GM12878 (cell line): ENCODE data around the gene ZBTB7B. TPM values are rescaled to one million over a fixed set of nuclear protein-coding genes. Genes with fewer than 3 reads are reported as not detected.

Source experiments
- ATAC-seq: fragments of 200-7000 bp; cut with Tn5 transposase; 3 replicates; pipeline ENCODE4 v1.9.1; 2020; ENCODE audit warnings: mild to moderate bottlenecking, moderate library complexity
- BruUV-seq: library from RNA; stranded (reverse); fragments of 400-500 nt; replicated peaks from 2 replicates; lab custom pipeline; 2021; lab: Mats Ljungman, UMichigan
- CTCF ChIA-PET: fragments of 300-600 bp; sonication (Branson Sonifier 250); formaldehyde crosslinking; extraction: SDS; loops from one replicate; lab custom pipeline; 2021; ENCODE audit warnings: inconsistent platforms; lab: Yijun Ruan, JAX
- POLR2A ChIA-PET: fragments of 350-600 bp; formaldehyde crosslinking; extraction: SDS; loops from one replicate; lab custom pipeline; 2021; ENCODE audit warnings: inconsistent platforms; lab: Charles Lee
- RAD21 ChIA-PET: fragments of 300-600 bp; sonication (Branson Sonifier 250); formaldehyde crosslinking; loops from one replicate; lab custom pipeline; 2023; ENCODE audit warnings: antibody characterized with exemption; ENCODE audit not compliant: unreplicated experiment; lab: Charles Lee
- SMC1A ChIA-PET: fragments of 300-600 bp; sonication (Branson Sonifier 250); formaldehyde crosslinking; loops from one replicate; lab custom pipeline; 2023; ENCODE audit not compliant: unreplicated experiment, uncharacterized antibody; lab: Charles Lee
- DNase-seq: peaks from one replicate; pipeline ENCODE4 v3.0.0-alpha.2; 2011; ENCODE audit warnings: low read depth, low spot score
- FAIRE-seq: peaks from 3 replicates; lab custom pipeline; 2011; peaks lifted over from hg19 to GRCh38; lab: Jason Lieb, UNC
- H2AFZ ChIP-seq: 2 replicates; pipeline ENCODE4 v1.6.0; 2011; ENCODE audit warnings: low read depth, low read length, control low read depth; ENCODE audit not compliant: control insufficient read depth
- H3K27ac ChIP-seq: 2 replicates; pipeline ENCODE4 v1.5.1; 2011; ENCODE audit warnings: control low read depth; ENCODE audit not compliant: control insufficient read depth, insufficient read depth
- H3K27me3 ChIP-seq, 2 experiments: replicated peaks in 1 of 2; 2 replicates each; pipeline versions ENCODE4 v1.6.0 to v1.6.1; 2011; ENCODE audit warnings: low read length in 1 of 2; ENCODE audit not compliant: control insufficient read depth in 2 of 2, insufficient read depth in 2 of 2
- H3K36me3 ChIP-seq, 2 experiments: 2 replicates each; pipeline ENCODE4 v1.5.1; 2011; ENCODE audit warnings: low read length in 1 of 2; ENCODE audit not compliant: control insufficient read depth in 2 of 2, insufficient read depth in 2 of 2
- H3K4me1 ChIP-seq: 2 replicates; pipeline ENCODE4 v1.6.1; 2011; ENCODE audit warnings: mild to moderate bottlenecking, low read length, moderate library complexity, mixed read lengths; ENCODE audit not compliant: control insufficient read depth, insufficient read depth
- H3K4me2 ChIP-seq: 2 replicates; pipeline ENCODE4 v1.6.0; 2011; ENCODE audit warnings: control low read depth; ENCODE audit not compliant: control insufficient read depth, insufficient read depth
- H3K4me3 ChIP-seq: fragments of 200-600 bp; sonication (generic); 2 replicates; pipeline ENCODE4 v1.5.1; 2016
- H3K79me2 ChIP-seq: 2 replicates; pipeline ENCODE4 v1.6.0; 2011; ENCODE audit warnings: low read length; ENCODE audit not compliant: control insufficient read depth, insufficient read depth
- H3K9ac ChIP-seq: 2 replicates; pipeline ENCODE4 v1.8.0; 2011; ENCODE audit warnings: low read length, control low read depth, mixed read lengths; ENCODE audit not compliant: control insufficient read depth, insufficient read depth
- H3K9me3 ChIP-seq: replicated peaks from 3 replicates; pipeline ENCODE4 v1.5.1; 2011; ENCODE audit warnings: mild to moderate bottlenecking, low read length; ENCODE audit not compliant: control insufficient read depth, insufficient read depth
- H4K20me1 ChIP-seq: 2 replicates; pipeline ENCODE4 v1.6.0; 2011; ENCODE audit not compliant: control insufficient read depth, insufficient read depth
- POLR2AphosphoS5 ChIP-seq: IDR thresholded peaks from 2 replicates; pipeline ENCODE4 v1.6.1; 2011; ENCODE audit warnings: mild to moderate bottlenecking, low read length, inconsistent platforms
- RUNX3 ChIP-seq: IDR thresholded peaks from 2 replicates; pipeline ENCODE4 v1.6.1; 2012; ENCODE audit warnings: low read length, inconsistent platforms
- SREBF2 ChIP-seq: IDR thresholded peaks from 2 replicates; pipeline ENCODE4 v1.6.1; 2012; ENCODE audit warnings: mild to moderate bottlenecking, low read length
- WRNIP1 ChIP-seq: IDR thresholded peaks from 2 replicates; pipeline ENCODE4 v1.6.1; 2011; ENCODE audit warnings: low read depth, low read length, improper control_type of control experiment, borderline replicate concordance
- YBX1 ChIP-seq: fragments of 450-650 bp; IDR thresholded peaks from 2 replicates; pipeline ENCODE4 v1.6.1; 2016; ENCODE audit warnings: antibody characterized with exemption
- WGBS: methylation state at CpG from one replicate; pipeline ENCODE4 v1.1.6; 2016; ENCODE audit warnings: low lambda C conversion rate; ENCODE audit not compliant: insufficient replicate concordance, insufficient coverage; ENCODE audit errors: missing lambda C conversion rate; 5-methylcytosine and 5-hydroxymethylcytosine counted together
- in situ Hi-C: fragments of 300-500 bp; cut with MboI; formaldehyde crosslinking; loops from 9 replicates; pipeline ENCODE4 v1.14.3; 2018; ENCODE audit warnings: mixed read lengths
- intact Hi-C: fragments of 100-400 bp; cut with micrococcal nuclease; formaldehyde crosslinking; loops from one replicate; pipeline ENCODE4 v1.14.2; 2022; ENCODE audit not compliant: unreplicated experiment
- polyA plus RNA-seq, 11 experiments: library from polyadenylated mRNA; depleted of rRNA in 4 of 11; unstranded in 6 of 11; stranded (reverse) in 5 of 11; fragments of >200 nt; fragmentation: Nextera tagmentation in 4 of 11; fragmentation: Illumina TruSeq in 1 of 11; extraction: Ambion mirVana in 4 of 11; extraction: Trizol in 1 of 11; gene quantifications; 1 replicate in 1 of 11; 2 replicates in 10 of 11; pipeline versions ENCODE4 v1.2.1 to v1.2.3, GENCODE V29; 2011 to 2016; ENCODE audit warnings: inconsistent platforms in 2 of 11, missing spikeins in 2 of 11, low read depth in 1 of 11
- total RNA-seq, 4 experiments: library from RNA; depleted of rRNA in 3 of 4; stranded (reverse); fragments of >200 nt in 3 of 4; fragmentation: Illumina TruSeq in 1 of 4; extraction: Trizol in 1 of 4; gene quantifications; 2 replicates each; pipeline versions ENCODE4 v1.2.1 to v1.2.3, GENCODE V29; 2013 to 2021
- TF ChIP-seq, protein P1 (sequence below): fragments of 450-650 bp; IDR thresholded peaks from 2 replicates; pipeline ENCODE4 v1.6.1; 2017; ENCODE audit warnings: low read depth, mild to moderate bottlenecking, moderate library complexity
- TF ChIP-seq, protein P2 (sequence below): IDR thresholded peaks from 2 replicates; pipeline ENCODE4 v1.6.1; 2011; ENCODE audit warnings: low read depth, low read length, improper control_type of control experiment, borderline replicate concordance
- TF ChIP-seq, protein P3 (sequence below): IDR thresholded peaks from 2 replicates; pipeline ENCODE4 v1.6.1; 2012; ENCODE audit warnings: low read depth, low read length, improper control_type of control experiment
- TF ChIP-seq, protein P4 (sequence below): IDR thresholded peaks from 2 replicates; pipeline ENCODE4 v1.6.1; 2012; ENCODE audit warnings: low read depth, low read length, improper control_type of control experiment

Gene ZBTB7B
- total and polyA plus RNA-seq, 10 of the 15 experiments (the other 5 are each of a cell fraction or from before 2014, with no cell fraction given), result 0.11 to 44.9 (median 11.3) TPM

DNA sequence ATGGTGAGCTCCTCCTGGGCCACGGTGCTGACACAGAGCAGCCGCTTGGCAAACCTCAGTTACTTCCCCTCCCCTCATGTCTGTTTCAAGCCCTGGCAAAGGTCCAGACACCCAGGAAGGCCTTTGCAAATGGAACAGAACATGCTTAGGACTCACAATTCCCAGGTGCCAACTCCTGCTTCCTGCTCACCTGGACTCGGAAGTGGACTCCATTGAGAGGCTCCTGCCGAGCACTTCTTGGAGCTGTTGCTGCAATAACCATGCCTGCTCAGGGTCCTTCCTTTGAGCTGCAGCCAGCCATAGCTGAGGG lies 20.3 kb downstream of the ZBTB7B start:
- in situ Hi-C loops (no loop called here), intact Hi-C loops (no loop called here)
- Histone ChIP-seq H3K79me2 (no peaks in the 10 kb centered on the region), H3K9me3 (no peaks in the 10 kb centered on the region), H3K27me3 (no peaks in the 10 kb centered on the region; a peak in 1 of 4 replicates), H4K20me1 (no peaks in the 10 kb centered on the region), H3K4me2 (no peak overlapping the region), H3K36me3 (no peaks in the 10 kb centered on the region), H3K27ac (no peak overlapping the region), H2AFZ (no peak overlapping the region), H3K4me3 (no peak overlapping the region), H3K4me1 (peaks cover 3% of the 10 kb centered on the region), H3K9ac (no peak overlapping the region)
- no peak for FAIRE-seq
- DNase-seq, result no peak
- ChIA-PET POLR2A (interaction anchor here (0.5 kb wide), 1 partner anchor 12 kb away, joined by 3 read pairs; no protein-coding TSS in a partner anchor), SMC1A (interaction anchor here (0.7 kb wide), 1 partner anchor 62 kb away, joined by 3 read pairs; the partner anchor contains the start of gene PYGO2), RAD21 (interaction anchor here (1.6 kb wide), 1 partner anchor 21 kb away, joined by 5 read pairs; no protein-coding TSS in a partner anchor), CTCF (interaction anchor here (0.9 to 2.8 kb wide), 5 partner anchors 27 to 171 kb away, joined by 3 to 9 read pairs (median 3); partner anchors contain the start of gene ADAM15)
- TF ChIP-seq RUNX3, result no peak
- TF ChIP-seq, protein P1, sequence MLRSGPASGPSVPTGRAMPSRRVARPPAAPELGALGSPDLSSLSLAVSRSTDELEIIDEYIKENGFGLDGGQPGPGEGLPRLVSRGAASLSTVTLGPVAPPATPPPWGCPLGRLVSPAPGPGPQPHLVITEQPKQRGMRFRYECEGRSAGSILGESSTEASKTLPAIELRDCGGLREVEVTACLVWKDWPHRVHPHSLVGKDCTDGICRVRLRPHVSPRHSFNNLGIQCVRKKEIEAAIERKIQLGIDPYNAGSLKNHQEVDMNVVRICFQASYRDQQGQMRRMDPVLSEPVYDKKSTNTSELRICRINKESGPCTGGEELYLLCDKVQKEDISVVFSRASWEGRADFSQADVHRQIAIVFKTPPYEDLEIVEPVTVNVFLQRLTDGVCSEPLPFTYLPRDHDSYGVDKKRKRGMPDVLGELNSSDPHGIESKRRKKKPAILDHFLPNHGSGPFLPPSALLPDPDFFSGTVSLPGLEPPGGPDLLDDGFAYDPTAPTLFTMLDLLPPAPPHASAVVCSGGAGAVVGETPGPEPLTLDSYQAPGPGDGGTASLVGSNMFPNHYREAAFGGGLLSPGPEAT, result no peak
- TF ChIP-seq, protein P2, sequence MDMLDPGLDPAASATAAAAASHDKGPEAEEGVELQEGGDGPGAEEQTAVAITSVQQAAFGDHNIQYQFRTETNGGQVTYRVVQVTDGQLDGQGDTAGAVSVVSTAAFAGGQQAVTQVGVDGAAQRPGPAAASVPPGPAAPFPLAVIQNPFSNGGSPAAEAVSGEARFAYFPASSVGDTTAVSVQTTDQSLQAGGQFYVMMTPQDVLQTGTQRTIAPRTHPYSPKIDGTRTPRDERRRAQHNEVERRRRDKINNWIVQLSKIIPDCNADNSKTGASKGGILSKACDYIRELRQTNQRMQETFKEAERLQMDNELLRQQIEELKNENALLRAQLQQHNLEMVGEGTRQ, result no peak
- no peak for TF ChIP-seq POLR2AphosphoS5
- no peak for TF ChIP-seq WRNIP1
- no peak for TF ChIP-seq YBX1
- TF ChIP-seq, protein P3, sequence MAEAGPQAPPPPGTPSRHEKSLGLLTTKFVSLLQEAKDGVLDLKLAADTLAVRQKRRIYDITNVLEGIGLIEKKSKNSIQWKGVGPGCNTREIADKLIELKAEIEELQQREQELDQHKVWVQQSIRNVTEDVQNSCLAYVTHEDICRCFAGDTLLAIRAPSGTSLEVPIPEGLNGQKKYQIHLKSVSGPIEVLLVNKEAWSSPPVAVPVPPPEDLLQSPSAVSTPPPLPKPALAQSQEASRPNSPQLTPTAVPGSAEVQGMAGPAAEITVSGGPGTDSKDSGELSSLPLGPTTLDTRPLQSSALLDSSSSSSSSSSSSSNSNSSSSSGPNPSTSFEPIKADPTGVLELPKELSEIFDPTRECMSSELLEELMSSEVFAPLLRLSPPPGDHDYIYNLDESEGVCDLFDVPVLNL, result no peak
- no peak for TF ChIP-seq SREBF2
- TF ChIP-seq, protein P4, sequence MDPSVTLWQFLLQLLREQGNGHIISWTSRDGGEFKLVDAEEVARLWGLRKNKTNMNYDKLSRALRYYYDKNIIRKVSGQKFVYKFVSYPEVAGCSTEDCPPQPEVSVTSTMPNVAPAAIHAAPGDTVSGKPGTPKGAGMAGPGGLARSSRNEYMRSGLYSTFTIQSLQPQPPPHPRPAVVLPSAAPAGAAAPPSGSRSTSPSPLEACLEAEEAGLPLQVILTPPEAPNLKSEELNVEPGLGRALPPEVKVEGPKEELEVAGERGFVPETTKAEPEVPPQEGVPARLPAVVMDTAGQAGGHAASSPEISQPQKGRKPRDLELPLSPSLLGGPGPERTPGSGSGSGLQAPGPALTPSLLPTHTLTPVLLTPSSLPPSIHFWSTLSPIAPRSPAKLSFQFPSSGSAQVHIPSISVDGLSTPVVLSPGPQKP, result no peak
- BruUV-seq, result no TSS peak
- ATAC-seq, result no peak
- WGBS, result 54% methylated on average over 4 of the region's 4 CpGs
